B cell (primary cell): Measurements from ENCODE around the gene TMEM115. TPM values are rescaled to one million over a fixed set of nuclear protein-coding genes. Genes with fewer than 3 reads are reported as not detected.

Experiments
- ATAC-seq: fragments of 200-7000 bp; cut with Tn5 transposase; one replicate; pipeline ENCODE4 v1.10.0; 2021; ENCODE audit warnings: low read depth, mild to moderate bottlenecking, moderate number of reproducible peaks, moderate library complexity
- CTCF ChIA-PET: fragments of 350-600 bp; sonication (Branson Sonifier 250); formaldehyde crosslinking; loops from one replicate; lab custom pipeline; 2021; ENCODE audit warnings: antibody characterized with exemption, inconsistent platforms; lab: Charles Lee
- POLR2A ChIA-PET: fragments of 350-600 bp; sonication (Branson Sonifier 250); formaldehyde crosslinking; loops from one replicate; lab custom pipeline; 2021; ENCODE audit warnings: antibody characterized with exemption; lab: Charles Lee
- DNase-seq: peaks from one replicate; pipeline ENCODE4 v3.0.0; 2013
- H2AFZ ChIP-seq: 2 replicates; pipeline ENCODE4 v1.6.1; 2012; ENCODE audit warnings: mild to moderate bottlenecking, low read depth, low read length; ENCODE audit not compliant: insufficient read depth, poor library complexity, severe bottlenecking
- H3K27ac ChIP-seq, 2 donors: 1 replicate in 1 of 2; 2 replicates in 1 of 2; pipeline ENCODE4 v1.5.1; 2012 to 2013; ENCODE audit warnings: low read length in 2 of 2, mild to moderate bottlenecking in 2 of 2, moderate library complexity in 1 of 2
- H3K27me3 ChIP-seq, 4 experiments: fragments of 200-600 bp in 1 of 4; sonication (generic) in 1 of 4; replicated peaks in 1 of 4; 1 replicate in 2 of 4; 2 replicates in 2 of 4; pipeline versions ENCODE4 v1.6.1 to v1.7.0; 2013 to 2016; ENCODE audit warnings: low read length in 3 of 4, mild to moderate bottlenecking in 2 of 4, mixed read lengths in 1 of 4, moderate library complexity in 1 of 4; ENCODE audit not compliant: insufficient read depth in 4 of 4, control insufficient read depth in 3 of 4; ENCODE audit errors: control extremely low read depth in 1 of 4
- H3K36me3 ChIP-seq, 2 experiments: replicated peaks in 1 of 2; 1 replicate in 1 of 2; 2 replicates in 1 of 2; pipeline versions ENCODE4 v1.6.1 to v1.7.1; 2013; ENCODE audit warnings: low read length in 1 of 2; ENCODE audit not compliant: insufficient read depth in 2 of 2, control insufficient read depth in 1 of 2; ENCODE audit errors: control extremely low read depth in 1 of 2, extremely low read depth in 1 of 2
- H3K4me1 ChIP-seq, 2 donors: fragments of 200-600 bp in 1 of 2; sonication (generic) in 1 of 2; 1 replicate in 1 of 2; 2 replicates in 1 of 2; pipeline versions ENCODE4 v1.5.1 to v1.6.1; 2013 to 2017; ENCODE audit warnings: low read length in 2 of 2; ENCODE audit not compliant: control insufficient read depth in 2 of 2, insufficient read depth in 2 of 2
- H3K4me2 ChIP-seq: replicated peaks from 2 replicates; pipeline ENCODE3; 2012; ENCODE audit warnings: mild to moderate bottlenecking, low read depth, low read length; ENCODE audit not compliant: poor library complexity, severe bottlenecking
- H3K4me3 ChIP-seq, 5 experiments: fragments of 200-600 bp in 1 of 5; sonication (generic) in 1 of 5; 1 replicate in 3 of 5; 2 replicates in 2 of 5; pipeline versions ENCODE4 v1.5.1 to v1.7.0; 2011 to 2016; ENCODE audit warnings: low read length in 4 of 5, mild to moderate bottlenecking in 4 of 5, low read depth in 2 of 5, control low read depth in 1 of 5, moderate library complexity in 1 of 5; ENCODE audit not compliant: insufficient read depth in 1 of 5; ENCODE audit errors: control extremely low read depth in 1 of 5, extremely low read depth in 1 of 5
- H3K79me2 ChIP-seq: fragments of 200-600 bp; sonication (generic); one replicate; pipeline ENCODE4 v1.6.0; 2016; ENCODE audit warnings: low read length; ENCODE audit not compliant: control insufficient read depth, insufficient read depth
- H3K9ac ChIP-seq: fragments of 200-600 bp; sonication (generic); 2 replicates; pipeline ENCODE4 v1.6.1; 2017; ENCODE audit warnings: mild to moderate bottlenecking, low read length, moderate library complexity
- H3K9me3 ChIP-seq, 3 donors: one replicate each; pipeline versions ENCODE4 v1.6.1 to v1.7.1; 2013; ENCODE audit warnings: low read length in 2 of 3; ENCODE audit not compliant: control insufficient read depth in 2 of 3, insufficient read depth in 1 of 3; ENCODE audit errors: control extremely low read depth in 1 of 3
- H4K20me1 ChIP-seq: 2 replicates; pipeline ENCODE4 v1.6.0; 2012; ENCODE audit warnings: mild to moderate bottlenecking, low read length; ENCODE audit not compliant: insufficient read depth, control insufficient read depth, poor library complexity, severe bottlenecking
- H3K27ac Mint-ChIP-seq: one replicate; pipeline ENCODE4 v1.8.0; 2021; ENCODE audit warnings: mixed read lengths
- H3K27me3 Mint-ChIP-seq: one replicate; pipeline ENCODE4 v1.8.0; 2021; ENCODE audit warnings: mixed read lengths
- H3K4me1 Mint-ChIP-seq: one replicate; pipeline ENCODE4 v1.8.0; 2021; ENCODE audit warnings: mixed read lengths
- H3K4me3 Mint-ChIP-seq: one replicate; pipeline ENCODE4 v1.8.0; 2021; ENCODE audit warnings: mixed read lengths
- H3K9me3 Mint-ChIP-seq: one replicate; pipeline ENCODE4 v1.8.0; 2022; ENCODE audit warnings: mixed read lengths; ENCODE audit not compliant: insufficient read depth
- CTCF ChIP-seq: fragments of 200-600 bp; IDR thresholded peaks from one replicate; pipeline ENCODE4 v1.8.0; 2022; ENCODE audit warnings: antibody characterized with exemption, mild to moderate bottlenecking
- EZH2 ChIP-seq: IDR thresholded peaks from 2 replicates; pipeline ENCODE4 v1.6.1; 2012; ENCODE audit warnings: borderline replicate concordance, low read depth, mild to moderate bottlenecking, moderate library complexity, low read length; ENCODE audit not compliant: insufficient read depth, poor library complexity, severe bottlenecking
- WGBS: methylation state at CpG from one replicate; pipeline ENCODE4 v1.1.5; 2013; ENCODE audit warnings: missing lambda C conversion rate; ENCODE audit not compliant: insufficient coverage; 5-methylcytosine and 5-hydroxymethylcytosine counted together
- intact Hi-C: fragments of 100-400 bp; cut with micrococcal nuclease; formaldehyde crosslinking; loops from one replicate; pipeline ENCODE4 v1.10.0; 2022
- polyA plus RNA-seq: library from polyadenylated mRNA; depleted of rRNA; stranded (reverse); fragments of >200 nt; gene quantifications from 2 replicates; pipeline ENCODE4 v1.2.3, GENCODE V29; 2012
- total RNA-seq, 2 donors: library from RNA; stranded (reverse); fragments of 120-200 nt in 1 of 2; gene quantifications; 1 replicate in 1 of 2; 2 replicates in 1 of 2; pipeline versions ENCODE4 v1.2.3 to v1.2.4, GENCODE V29; 2013 to 2022

Gene TMEM115
- total and polyA plus RNA-seq, 2 donors (not counting 1 experiment from before 2014, with no cell fraction given), result 19.8 to 27.2 TPM

- no peak for DNase-seq
- H3K9me3 Mint-ChIP-seq, result no peaks in the 10 kb centered on the region
- Histone ChIP-seq H3K36me3 (peaks cover 5 to 47% of the 10 kb centered on the region in 2 experiments), H3K4me3 (no peak overlapping the region), H3K4me2 (no peak overlapping the region), H3K27me3 (no peaks in the 10 kb centered on the region), H3K9me3 (no peaks in the 10 kb centered on the region), H3K4me1 (peaks cover 41 to 54% of the 10 kb centered on the region in 2 donors), H3K27ac (no peak overlapping the region), H3K79me2 (peaks cover 73% of the 10 kb centered on the region), H3K9ac (no peak overlapping the region), H2AFZ (no peak overlapping the region), H4K20me1 (peaks cover 78% of the 10 kb centered on the region)
- H3K4me3 Mint-ChIP-seq, result no peak overlapping the region
- CTCF ChIA-PET, result interaction anchor here (1.1 kb wide), 1 partner anchor 10 kb away, joined by 3 read pairs; no protein-coding TSS in a partner anchor
- ATAC-seq, result no peak
- 86% methylated on average over 6 of the region's 7 CpGs for WGBS
- intact Hi-C loops, result no loop called here
- no peak overlapping the region for H3K27ac Mint-ChIP-seq
- peaks cover 69% of the 10 kb centered on the region for H3K4me1 Mint-ChIP-seq
- POLR2A ChIA-PET, result interaction anchor here (1.4 to 7.4 kb wide), 2 partner anchors 15 to 236 kb away, joined by 4 to 96 read pairs; partner anchors contain the start of gene RASSF1
- no peaks in the 10 kb centered on the region for H3K27me3 Mint-ChIP-seq
- TF ChIP-seq CTCF (no peak), EZH2 (no peak)
These were observed 4.5 kb downstream of the TMEM115 start for GRCh38 chr3:50354850-50355249.

- no peak overlapping the region for H3K27ac ChIP-seq
- peaks cover 5 to 47% of the 10 kb centered on the region in 2 experiments for H3K36me3 ChIP-seq
- H3K9ac ChIP-seq, result no peak overlapping the region
- ATAC-seq, result no peak
- intact Hi-C loops, result no loop called here
- no peaks in the 10 kb centered on the region for H3K9me3 ChIP-seq
- CTCF ChIA-PET, result interaction anchor here (0.6 to 2.3 kb wide), 4 partner anchors 9 to 188 kb away, joined by 3 to 10 read pairs (median 6); no protein-coding TSS in a partner anchor
- no peak overlapping the region for H3K4me2 ChIP-seq
- no peak overlapping the region for H3K4me3 ChIP-seq
- no peak for DNase-seq
- no peak overlapping the region for H2AFZ ChIP-seq
- H3K4me3 Mint-ChIP-seq, result no peak overlapping the region
- peaks cover 47 to 56% of the 10 kb centered on the region in 2 donors for H3K4me1 ChIP-seq
- H3K4me1 Mint-ChIP-seq, result peaks cover 65% of the 10 kb centered on the region
- H3K27me3 ChIP-seq, result no peaks in the 10 kb centered on the region
- no peak for TF ChIP-seq CTCF
- H4K20me1 ChIP-seq, result peaks cover 84% of the 10 kb centered on the region
- peaks cover 77% of the 10 kb centered on the region for H3K79me2 ChIP-seq
- WGBS, result 98% methylated on average over 5 of the region's 5 CpGs
- peak overlapping the region; percentile 11 for H3K27ac Mint-ChIP-seq
- POLR2A ChIA-PET, result interaction anchor here (1.4 to 7.4 kb wide), 2 partner anchors 15 to 237 kb away, joined by 4 to 96 read pairs; partner anchors contain the start of gene RASSF1
- H3K9me3 Mint-ChIP-seq, result no peaks in the 10 kb centered on the region
- no peaks in the 10 kb centered on the region for H3K27me3 Mint-ChIP-seq
These were observed 5.0 kb downstream of the TMEM115 start for GRCh38 chr3:50354186-50354764.
